GM23338 (cell line): ENCODE data around the gene KCND2. TPM values are rescaled to one million over a fixed set of nuclear protein-coding genes. Genes with fewer than 3 reads are reported as not detected.

Experiments
- ATAC-seq: fragments of 200-7000 bp; cut with Tn5 transposase; 3 replicates; pipeline ENCODE4 v1.9.1; 2020
- DNase-seq: peaks from one replicate; pipeline ENCODE4 v3.0.0-alpha.2; 2015; ENCODE audit warnings: low spot score
- H2AFZ ChIP-seq: fragments of 200-600 bp; sonication (generic); 2 replicates; pipeline ENCODE4 v1.8.0; 2016; ENCODE audit warnings: antibody characterized with exemption, mild to moderate bottlenecking, moderate library complexity
- H3F3A ChIP-seq: fragments of 200-600 bp; sonication (generic); replicated peaks from 2 replicates; pipeline ENCODE4 v1.8.0; 2017; ENCODE audit warnings: antibody characterized with exemption, mixed run types, low read depth
- H3K27ac ChIP-seq: fragments of 200-600 bp; sonication (generic); 2 replicates; pipeline ENCODE4 v1.6.1; 2016; ENCODE audit warnings: low read depth
- H3K27me3 ChIP-seq: fragments of 200-600 bp; sonication (generic); 2 replicates; pipeline ENCODE4 v1.8.0; 2016; ENCODE audit warnings: mild to moderate bottlenecking, mixed run types, moderate library complexity; ENCODE audit not compliant: insufficient read depth
- H3K36me3 ChIP-seq: fragments of 200-600 bp; sonication (generic); 2 replicates; pipeline ENCODE4 v1.8.0; 2016; ENCODE audit warnings: mild to moderate bottlenecking; ENCODE audit not compliant: insufficient read depth
- H3K4me1 ChIP-seq: fragments of 200-600 bp; sonication (generic); 2 replicates; pipeline ENCODE4 v1.8.0; 2016; ENCODE audit warnings: mild to moderate bottlenecking, moderate library complexity; ENCODE audit not compliant: insufficient read depth
- H3K4me2 ChIP-seq: fragments of 200-600 bp; sonication (generic); 2 replicates; pipeline ENCODE4 v1.7.1; 2017; ENCODE audit warnings: mixed run types
- H3K4me3 ChIP-seq: fragments of 200-600 bp; sonication (generic); 2 replicates; pipeline ENCODE4 v1.6.1; 2016; ENCODE audit warnings: mixed run types
- H3K79me2 ChIP-seq: fragments of 200-600 bp; sonication (generic); replicated peaks from 2 replicates; pipeline ENCODE4 v1.8.0; 2017; ENCODE audit warnings: mild to moderate bottlenecking; ENCODE audit not compliant: insufficient read depth
- H3K9me2 ChIP-seq: fragments of 200-600 bp; sonication (generic); 2 replicates; pipeline ENCODE4 v1.8.0; 2017; ENCODE audit not compliant: insufficient read depth
- H4K20me1 ChIP-seq: fragments of 200-600 bp; sonication (generic); replicated peaks from 2 replicates; pipeline ENCODE4 v1.8.0; 2017; ENCODE audit warnings: mild to moderate bottlenecking; ENCODE audit not compliant: insufficient read depth
- H3K27ac Mint-ChIP-seq: 2 replicates; pipeline ENCODE4 v1.8.0; 2020; ENCODE audit warnings: inconsistent platforms, mild to moderate bottlenecking, moderate library complexity, mixed read lengths
- H3K27me3 Mint-ChIP-seq: 3 replicates; pipeline ENCODE4 v1.8.0; 2022; ENCODE audit warnings: low read depth, mild to moderate bottlenecking, moderate library complexity, mixed read lengths, inconsistent platforms; ENCODE audit not compliant: insufficient read depth, poor library complexity
- H3K36me3 Mint-ChIP-seq: 3 replicates; pipeline ENCODE4 v1.8.0; 2021; ENCODE audit warnings: low read depth, mild to moderate bottlenecking, inconsistent platforms, moderate library complexity, mixed read lengths
- H3K4me1 Mint-ChIP-seq: 3 replicates; pipeline ENCODE4 v1.8.0; 2020; ENCODE audit warnings: mild to moderate bottlenecking, inconsistent platforms, mixed read lengths
- H3K4me3 Mint-ChIP-seq: 3 replicates; pipeline ENCODE4 v1.8.0; 2021; ENCODE audit warnings: moderate library complexity, mild to moderate bottlenecking, inconsistent platforms, mixed read lengths
- H3K9me3 Mint-ChIP-seq: 3 replicates; pipeline ENCODE4 v1.8.0; 2020; ENCODE audit warnings: moderate library complexity, mild to moderate bottlenecking, inconsistent platforms, mixed read lengths
- CREB1 ChIP-seq: fragments of 250-450 bp; sonication (Bioruptor Pico); IDR thresholded peaks from 2 replicates; pipeline ENCODE4 v1.5.0; 2020; ENCODE audit warnings: low read depth, mild to moderate bottlenecking, moderate library complexity
- CTCF ChIP-seq, 2 experiments: fragments of 200-600 bp in 1 of 2; sonication (generic) in 1 of 2; conservative IDR thresholded peaks; 2 replicates each; pipeline versions ENCODE4 v1.5.1 to v1.6.1; 2016 to 2017; ENCODE audit warnings: antibody characterized with exemption in 2 of 2, low read depth in 2 of 2, mild to moderate bottlenecking in 2 of 2, moderate library complexity in 1 of 2
- EZH2 ChIP-seq: fragments of 200-600 bp; sonication (generic); IDR thresholded peaks from one replicate; pipeline ENCODE4 v1.8.0; 2017; ENCODE audit warnings: antibody characterized with exemption, mild to moderate bottlenecking, low read depth; ENCODE audit not compliant: unreplicated experiment
- EZH2phosphoT487 ChIP-seq: fragments of 200-600 bp; sonication (generic); IDR thresholded peaks from one replicate; pipeline ENCODE4 v1.8.1; 2018; ENCODE audit warnings: antibody characterized with exemption; ENCODE audit not compliant: unreplicated experiment
- JUNB ChIP-seq: IDR thresholded peaks from one replicate; pipeline ENCODE4 v1.6.1; 2016; ENCODE audit warnings: antibody characterized with exemption; ENCODE audit not compliant: unreplicated experiment
- NANOG ChIP-seq: IDR thresholded peaks from 2 replicates; pipeline ENCODE4 v1.6.1; 2016; ENCODE audit warnings: antibody characterized with exemption, borderline replicate concordance
- POLR2AphosphoS5 ChIP-seq: IDR thresholded peaks from 2 replicates; pipeline ENCODE4 v1.6.1; 2016; ENCODE audit warnings: antibody characterized with exemption, low read depth
- REST ChIP-seq: IDR thresholded peaks from one replicate; pipeline ENCODE4 v1.6.1; 2018; ENCODE audit warnings: antibody characterized with exemption; ENCODE audit not compliant: unreplicated experiment
- STAT1 ChIP-seq: IDR thresholded peaks from one replicate; pipeline ENCODE4 v1.6.1; 2016; ENCODE audit warnings: antibody characterized with exemption; ENCODE audit not compliant: unreplicated experiment
- ZNF114 ChIP-seq: fragments of 250-450 bp; sonication (Bioruptor Pico); IDR thresholded peaks from 2 replicates; pipeline ENCODE4 v1.5.0; 2020; ENCODE audit warnings: mild to moderate bottlenecking, moderate library complexity
- ZNF331 ChIP-seq: fragments of 250-450 bp; sonication (Bioruptor Pico); IDR thresholded peaks from 2 replicates; pipeline ENCODE4 v1.5.0; 2020; ENCODE audit warnings: low read depth, mild to moderate bottlenecking, moderate library complexity
- ZNF462 ChIP-seq: fragments of 250-450 bp; sonication (Bioruptor Pico); IDR thresholded peaks from 2 replicates; pipeline ENCODE4 v1.5.0; 2020; ENCODE audit warnings: mild to moderate bottlenecking, moderate library complexity
- polyA plus RNA-seq: library from polyadenylated mRNA; unstranded; fragments of >200 nt; fragmentation: Nextera tagmentation; extraction: Ambion mirVana; gene quantifications from 2 replicates; pipeline ENCODE4 v1.2.1, GENCODE V29; 2016
- total RNA-seq: library from RNA; depleted of rRNA; stranded (reverse); fragments of >200 nt; shearing (Covaris generic); gene quantifications from 2 replicates; pipeline ENCODE4 v1.2.3, GENCODE V29; 2014
- TF ChIP-seq, protein P1 (sequence below): IDR thresholded peaks from 2 replicates; pipeline ENCODE4 v1.6.1; 2016; ENCODE audit warnings: antibody characterized with exemption

KCND2 gene
- total and polyA plus RNA-seq, 2 experiments from 2014 or later = 7.1 to 15.6 TPM

DNA sequence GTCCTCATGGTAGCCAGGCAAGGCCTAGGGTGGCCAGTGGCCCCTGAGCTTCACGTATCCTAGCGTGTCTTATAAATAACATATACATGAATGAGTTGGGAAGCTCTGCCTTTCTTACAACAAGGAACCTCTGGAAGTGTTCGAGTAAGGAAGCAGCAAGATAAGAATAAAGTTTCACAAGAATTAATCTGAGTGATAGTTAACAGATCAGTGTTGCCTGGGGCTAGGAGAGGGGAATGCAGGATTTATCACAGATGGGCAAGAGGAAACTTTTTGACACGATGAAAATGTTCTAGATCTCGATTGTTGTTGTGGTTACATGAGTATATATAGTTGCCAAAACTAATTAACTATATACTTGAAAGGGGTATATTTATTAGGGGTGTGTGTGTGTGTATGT, 510.7 kb downstream of the KCND2 start (continued):
- no peak for TF ChIP-seq REST
- TF ChIP-seq EZH2 = no peak
- no peak for TF ChIP-seq CTCF (conservative IDR thresholded peaks at IDR 0.05; ENCODE audit: low read depth in 2 of 2)
- no peak for TF ChIP-seq NANOG
- TF ChIP-seq ZNF114 (CRISPR knock-in tag) = no peak

GRCh38 chr7:120785095-120785494, 512.1 kb downstream of the KCND2 start:
- H3K4me3 Mint-ChIP-seq = no peak overlapping the region
- Histone ChIP-seq H3K79me2 (no peaks in the 10 kb centered on the region), H3K4me2 (0 out of 2 replicates have a peak overlapping the region, but pooled peaks have one; percentile 2), H2AFZ (peak overlapping the region; percentile 49; the same call in 1 of the 2 replicates), H3K27me3 (no peaks in the 10 kb centered on the region), H3K36me3 (no peaks in the 10 kb centered on the region), H3K9me2 (peaks cover 8% of the 10 kb centered on the region), H3K4me1 (peaks cover 10% of the 10 kb centered on the region; the same call in 1 of the 2 replicates), H4K20me1 (no peaks in the 10 kb centered on the region), H3K27ac (no peak overlapping the region), H3F3A (no peaks in the 10 kb centered on the region), H3K4me3 (no peak overlapping the region)
- DNase-seq = no peak
- H3K36me3 Mint-ChIP-seq = no peaks in the 10 kb centered on the region
- no peak for ATAC-seq
- H3K27ac Mint-ChIP-seq = no peak overlapping the region
- peaks cover 18% of the 10 kb centered on the region for H3K4me1 Mint-ChIP-seq
- H3K9me3 Mint-ChIP-seq = no peaks in the 10 kb centered on the region
- H3K27me3 Mint-ChIP-seq = peaks cover 4% of the 10 kb centered on the region
- TF ChIP-seq CREB1 (CRISPR knock-in tag) = no peak
- no peak for TF ChIP-seq POLR2AphosphoS5
- TF ChIP-seq EZH2 = no peak
- no peak for TF ChIP-seq ZNF114 (CRISPR knock-in tag)
- TF ChIP-seq ZNF462 = no peak
- TF ChIP-seq EZH2phosphoT487 = no peak
- no peak for TF ChIP-seq ZNF331
- no peak for TF ChIP-seq JUNB
- no peak for TF ChIP-seq NANOG
- TF ChIP-seq, protein P1, sequence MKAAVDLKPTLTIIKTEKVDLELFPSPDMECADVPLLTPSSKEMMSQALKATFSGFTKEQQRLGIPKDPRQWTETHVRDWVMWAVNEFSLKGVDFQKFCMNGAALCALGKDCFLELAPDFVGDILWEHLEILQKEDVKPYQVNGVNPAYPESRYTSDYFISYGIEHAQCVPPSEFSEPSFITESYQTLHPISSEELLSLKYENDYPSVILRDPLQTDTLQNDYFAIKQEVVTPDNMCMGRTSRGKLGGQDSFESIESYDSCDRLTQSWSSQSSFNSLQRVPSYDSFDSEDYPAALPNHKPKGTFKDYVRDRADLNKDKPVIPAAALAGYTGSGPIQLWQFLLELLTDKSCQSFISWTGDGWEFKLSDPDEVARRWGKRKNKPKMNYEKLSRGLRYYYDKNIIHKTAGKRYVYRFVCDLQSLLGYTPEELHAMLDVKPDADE = no peak
- TF ChIP-seq STAT1 = no peak
